GM12891 (cell line): Measurements from ENCODE around the gene TMLHE.
"Not testable (repeated sequence)": the region's sequence is repeated elsewhere in the genome, so short reads cannot be mapped to it uniquely, and the experiment has no call there.

Experiments used
- PAX5 ChIP-seq: IDR thresholded peaks from 2 replicates; pipeline ENCODE4 v1.6.1; 2011; ENCODE audit warnings: low read length, moderate library complexity, mild to moderate bottlenecking; ENCODE audit not compliant: insufficient read depth, severe bottlenecking
- POLR2A ChIP-seq: IDR thresholded peaks from 2 replicates; pipeline ENCODE4 v1.6.1; 2011; ENCODE audit warnings: low read depth, low read length, control low read depth
- POLR2AphosphoS5 ChIP-seq: IDR thresholded peaks from 2 replicates; pipeline ENCODE4 v1.6.1; 2011; ENCODE audit warnings: low read depth, low read length, control low read depth
- POU2F2 ChIP-seq: IDR thresholded peaks from 2 replicates; pipeline ENCODE4 v1.6.1; 2011; ENCODE audit warnings: low read depth, mild to moderate bottlenecking, control low read depth, low read length, moderate library complexity
- SPI1 ChIP-seq: IDR thresholded peaks from 2 replicates; pipeline ENCODE4 v1.6.1; 2011; ENCODE audit warnings: low read depth, low read length, control low read depth
- TAF1 ChIP-seq: IDR thresholded peaks from 2 replicates; pipeline ENCODE4 v1.6.1; 2011; ENCODE audit warnings: low read depth, low read length, control low read depth

- TF ChIP-seq POLR2A, TAF1, SPI1, POLR2AphosphoS5, PAX5, POU2F2: not testable (repeated sequence)
Measured at GRCh38 chrX:155460501-155460900, 152.3 kb downstream of the TMLHE start.
